ENCODE measurements around the gene KCNG2. TPM values are rescaled to one million over a fixed set of nuclear protein-coding genes. Genes with fewer than 3 reads are reported as not detected.
A peak's percentile ranks its signal among the peaks of the same experiment; 100 is the strongest.
"Not testable (repeated sequence)": the region's sequence is repeated elsewhere in the genome, so short reads cannot be mapped to it uniquely, and the experiment has no call there.

Gene KCNG2
- total and polyA plus RNA-seq, 2 of the 13 experiments (the other 11 are each of a cell fraction or from before 2014, with no cell fraction given), result not detected

DNA sequence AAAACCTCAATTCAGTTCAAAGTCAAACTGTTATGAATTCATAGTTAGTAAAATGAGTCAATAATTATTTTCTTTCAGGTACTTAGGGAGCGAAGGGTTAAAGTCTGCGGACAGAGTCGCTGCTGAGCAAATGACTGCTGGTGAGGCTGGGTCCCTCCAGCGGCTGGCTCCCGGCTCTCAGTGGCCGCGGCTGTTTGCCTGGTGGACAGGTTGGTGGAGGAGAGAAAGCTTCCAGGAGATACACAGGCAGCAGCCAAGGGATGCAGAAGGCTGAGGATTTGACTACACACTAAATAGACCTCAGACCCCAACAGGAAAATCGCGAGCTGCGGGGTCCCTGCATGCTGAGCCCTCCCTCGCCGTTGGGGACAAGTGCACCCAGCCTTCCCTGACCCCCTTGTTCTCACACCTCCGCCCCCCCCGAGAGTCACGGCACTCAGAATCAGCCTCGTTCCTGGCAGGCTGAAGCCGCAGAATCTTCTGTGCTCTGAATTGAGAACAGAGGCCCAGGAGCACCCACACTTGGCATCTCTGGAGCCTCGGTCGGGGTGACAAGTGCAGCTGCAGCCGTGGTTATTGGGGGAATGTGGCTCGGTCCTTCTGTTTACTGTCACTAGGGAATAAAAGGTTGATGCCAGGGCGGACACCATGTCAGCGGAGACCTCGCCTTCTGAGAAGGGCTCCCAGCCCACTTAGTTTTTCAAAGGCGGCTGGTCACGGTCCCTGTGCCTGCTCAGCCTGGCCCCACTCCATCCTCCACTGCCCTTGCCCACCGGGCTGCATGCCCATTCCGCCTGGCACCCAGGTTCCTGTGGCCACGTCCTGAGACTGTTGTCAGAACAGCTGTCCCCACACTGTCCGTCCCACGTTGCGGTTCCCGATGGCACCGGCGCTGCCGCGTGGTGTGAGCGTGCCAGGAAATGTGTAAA lies 79.7 kb downstream of the KCNG2 start:
- Histone ChIP-seq H3K9ac (ENCODE audit: insufficient read depth, low read depth, low read length) (no peak overlapping the region), H4K20me1 (ENCODE audit: insufficient read depth, low read length) (no peaks in the 10 kb centered on the region), H3K9me3 (ENCODE audit: low read length) (no peaks in the 10 kb centered on the region), H3K36me3 (replicated peaks in 1 of 2; ENCODE audit: control insufficient read depth in 1 of 2, insufficient read depth in 2 of 2, low read length in 2 of 2) (no peaks in the 10 kb centered on the region), H3K4me1 (ENCODE audit: insufficient read depth, low read length) (peaks cover 4% of the 10 kb centered on the region), H3K4me2 (ENCODE audit: low read depth, low read length) (no peak overlapping the region), H3K27ac (ENCODE audit: extremely low read length, insufficient read depth, low read length) (no peak overlapping the region), H3K4me3 (replicated peaks in 1 of 3; ENCODE audit: insufficient read depth in 1 of 3, low read depth in 2 of 3, low read length in 3 of 3) (no peak overlapping the region; a peak in 1 of 6 replicates), H2AFZ (ENCODE audit: low read length) (no peak overlapping the region), H3K79me2 (ENCODE audit: insufficient read depth, low read length) (no peaks in the 10 kb centered on the region), H3K27me3 (ENCODE audit: control insufficient read depth in 1 of 2, insufficient read depth in 2 of 2, low read length in 2 of 2) (peaks cover 12 to 63% of the 10 kb centered on the region in 2 experiments)
- FAIRE-seq (no peak), DNase-seq (ENCODE audit: low spot score) (no peak), ATAC-seq (peak; percentile 79)
- TF ChIP-seq ZNF670 (CRISPR knock-in tag; IDR thresholded peaks at IDR 0.05; ENCODE audit: borderline replicate concordance) (no peak), CTCF (CRISPR knock-in tag; IDR thresholded peaks at IDR 0.05) (peak; percentile 25), STAG1 (CRISPR knock-in tag; IDR thresholded peaks at IDR 0.05) (peak; percentile 19; the same call in 1 of the 2 replicates), ZNF652 (CRISPR knock-in tag; IDR thresholded peaks at IDR 0.05; ENCODE audit: borderline replicate concordance, low read depth) (peak; percentile 91)
- WGBS (ENCODE audit: low lambda C conversion rate), result 47% methylated on average over 35 of the region's 38 CpGs
- ChIA-PET POLR2A (no interaction called here), CTCF (ENCODE audit: low intra/inter-chr PET ratio, low total read pairs) (no interaction called here)
- in situ Hi-C loops (cut with HindIII; ENCODE audit: extremely low pct_ligation_motif_present, low pct_unique_long_range_greater_than_20kb) (no loop called here), intact Hi-C loops (cut with micrococcal nuclease; ENCODE audit: unreplicated experiment) (no loop called here)
- no TSS peak for BruUV-seq (replicated peaks)

- H2AFZ ChIP-seq (ENCODE audit: low read length); H3K9ac ChIP-seq (ENCODE audit: insufficient read depth, low read depth, low read length); H3K4me3 ChIP-seq (replicated peaks in 1 of 3; ENCODE audit: insufficient read depth in 1 of 3, low read depth in 2 of 3, low read length in 3 of 3); H3K9me3 ChIP-seq (ENCODE audit: low read length); in situ Hi-C loops (cut with HindIII; ENCODE audit: extremely low pct_ligation_motif_present, low pct_unique_long_range_greater_than_20kb); H3K4me2 ChIP-seq (ENCODE audit: low read depth, low read length); intact Hi-C loops (cut with micrococcal nuclease; ENCODE audit: unreplicated experiment); H3K4me1 ChIP-seq (ENCODE audit: insufficient read depth, low read length); CTCF ChIA-PET (ENCODE audit: low intra/inter-chr PET ratio, low total read pairs); ATAC-seq; POLR2A ChIA-PET; DNase-seq (ENCODE audit: low spot score); FAIRE-seq; BruUV-seq (replicated peaks); H3K27ac ChIP-seq (ENCODE audit: extremely low read length, insufficient read depth, low read length); H3K36me3 ChIP-seq (replicated peaks in 1 of 2; ENCODE audit: control insufficient read depth in 1 of 2, insufficient read depth in 2 of 2, low read length in 2 of 2); H3K79me2 ChIP-seq (ENCODE audit: insufficient read depth, low read length); H4K20me1 ChIP-seq (ENCODE audit: insufficient read depth, low read length): not testable (repeated sequence)
- 69% methylated on average over 3 of the region's 25 CpGs for WGBS (ENCODE audit: low lambda C conversion rate)
- TF ChIP-seq, protein P1, sequence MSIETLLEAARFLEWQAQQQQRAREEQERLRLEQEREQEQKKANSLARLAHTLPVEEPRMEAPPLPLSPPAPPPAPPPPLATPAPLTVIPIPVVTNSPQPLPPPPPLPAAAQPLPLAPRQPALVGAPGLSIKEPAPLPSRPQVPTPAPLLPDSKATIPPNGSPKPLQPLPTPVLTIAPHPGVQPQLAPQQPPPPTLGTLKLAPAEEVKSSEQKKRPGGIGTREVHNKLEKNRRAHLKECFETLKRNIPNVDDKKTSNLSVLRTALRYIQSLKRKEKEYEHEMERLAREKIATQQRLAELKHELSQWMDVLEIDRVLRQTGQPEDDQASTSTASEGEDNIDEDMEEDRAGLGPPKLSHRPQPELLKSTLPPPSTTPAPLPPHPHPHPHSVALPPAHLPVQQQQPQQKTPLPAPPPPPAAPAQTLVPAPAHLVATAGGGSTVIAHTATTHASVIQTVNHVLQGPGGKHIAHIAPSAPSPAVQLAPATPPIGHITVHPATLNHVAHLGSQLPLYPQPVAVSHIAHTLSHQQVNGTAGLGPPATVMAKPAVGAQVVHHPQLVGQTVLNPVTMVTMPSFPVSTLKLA (IDR thresholded peaks at IDR 0.05), result peak; percentile 91
- peaks cover 12 to 56% of the 10 kb centered on the region in 2 experiments for H3K27me3 ChIP-seq (ENCODE audit: control insufficient read depth in 1 of 2, insufficient read depth in 2 of 2, low read length in 2 of 2)
Observed at GRCh38 chr18:79878246-79878645, 80.5 kb downstream of the KCNG2 start.

Measured in HepG2 (cell line).